MCF 10A (cell line): ENCODE results near the gene ANKH. TPM values are rescaled to one million over a fixed set of nuclear protein-coding genes. Genes with fewer than 3 reads are reported as not detected.

Source experiments
- BruUV-seq: library from RNA; stranded (reverse); fragments of 400-500 nt; replicated peaks from 2 replicates; lab custom pipeline; 2021; lab: Mats Ljungman, UMichigan
- CTCF ChIA-PET: fragments of 300-600 bp; sonication (Branson Sonifier 250); formaldehyde crosslinking; extraction: SDS; loops from one replicate; lab custom pipeline; 2021; ENCODE audit warnings: antibody characterized with exemption, inconsistent platforms; lab: Yijun Ruan, JAX
- POLR2A ChIA-PET: fragments of 300-600, 350-650 bp; sonication (Branson Sonifier 250); formaldehyde crosslinking; extraction: SDS; loops from one replicate; lab custom pipeline; 2020; ENCODE audit warnings: antibody characterized with exemption, inconsistent platforms; lab: Yijun Ruan, JAX
- DNase-seq: peaks from one replicate; pipeline ENCODE4 v3.0.0-alpha.2; 2018; ENCODE audit not compliant: unreplicated experiment
- H3K27ac Mint-ChIP-seq: one replicate; pipeline ENCODE4 v1.8.0; 2022; ENCODE audit warnings: mild to moderate bottlenecking, low read depth, mixed read lengths; ENCODE audit not compliant: unreplicated experiment
- H3K27me3 Mint-ChIP-seq: one replicate; pipeline ENCODE4 v1.8.0; 2022; ENCODE audit warnings: mixed read lengths; ENCODE audit not compliant: insufficient read depth, unreplicated experiment
- H3K36me3 Mint-ChIP-seq: one replicate; pipeline ENCODE4 v1.8.0; 2022; ENCODE audit warnings: mild to moderate bottlenecking, moderate library complexity, mixed read lengths; ENCODE audit not compliant: insufficient read depth, unreplicated experiment
- H3K4me1 Mint-ChIP-seq: one replicate; pipeline ENCODE4 v1.8.0; 2022; ENCODE audit warnings: mixed read lengths; ENCODE audit not compliant: insufficient read depth, unreplicated experiment
- H3K4me3 Mint-ChIP-seq: one replicate; pipeline ENCODE4 v1.8.0; 2022; ENCODE audit warnings: mild to moderate bottlenecking, moderate library complexity, mixed read lengths; ENCODE audit not compliant: unreplicated experiment
- H3K9me3 Mint-ChIP-seq: one replicate; pipeline ENCODE4 v1.8.0; 2022; ENCODE audit warnings: mixed read lengths; ENCODE audit not compliant: unreplicated experiment
- CTCF ChIP-seq: fragments of 200-600 bp; IDR thresholded peaks from one replicate; pipeline ENCODE4 v1.8.0; 2022; ENCODE audit warnings: antibody characterized with exemption, mild to moderate bottlenecking; ENCODE audit not compliant: unreplicated experiment
- intact Hi-C: fragments of 100-400 bp; cut with micrococcal nuclease; formaldehyde crosslinking; loops from 2 replicates; pipeline ENCODE4 v1.14.1; 2022
- total RNA-seq: library from RNA; stranded (reverse); gene quantifications from 2 replicates; pipeline ENCODE4 v1.2.3, GENCODE V29; 2022

The ANKH gene
- total RNA-seq, 1 experiment from 2014 or later: 65.7 TPM

DNA sequence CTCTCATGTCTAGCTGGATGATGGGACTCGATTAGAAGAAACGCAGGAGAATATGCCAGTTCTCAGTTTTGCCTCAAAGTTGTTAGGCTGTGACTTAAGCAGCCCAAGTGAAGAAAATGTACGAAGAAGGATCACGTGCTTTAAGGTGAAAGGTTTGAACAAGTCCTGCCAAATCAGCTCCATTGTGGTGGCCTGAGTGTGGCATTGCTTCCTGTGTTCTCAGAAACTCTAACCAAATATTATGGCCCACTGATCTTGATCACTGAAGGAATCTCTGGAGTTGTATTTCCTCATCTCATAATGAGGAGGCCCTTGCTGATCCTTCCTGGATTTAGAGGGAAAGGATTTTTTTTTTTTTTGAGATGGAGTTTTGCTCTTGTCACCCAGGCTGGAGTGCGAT is 163.0 kb downstream of the ANKH start:
- H3K9me3 Mint-ChIP-seq: no peaks in the 10 kb centered on the region
- no peak for TF ChIP-seq CTCF
- peaks cover 8% of the 10 kb centered on the region for H3K4me1 Mint-ChIP-seq
- intact Hi-C loops: no loop called here
- no peaks in the 10 kb centered on the region for H3K27me3 Mint-ChIP-seq
- ChIA-PET CTCF (interaction anchor here (0.7 to 1.0 kb wide), 5 partner anchors 18 to 248 kb away, joined by 3 to 5 read pairs (median 3); no protein-coding TSS in a partner anchor), POLR2A (interaction anchor here (0.5 to 1.5 kb wide), 4 partner anchors 12 to 398 kb away, joined by 4 to 7 read pairs (median 4); no protein-coding TSS in a partner anchor)
- H3K4me3 Mint-ChIP-seq: no peak overlapping the region
- no peak for DNase-seq
- no peak overlapping the region for H3K27ac Mint-ChIP-seq
- H3K36me3 Mint-ChIP-seq: peaks cover 75% of the 10 kb centered on the region
- no TSS peak for BruUV-seq

GRCh38 chr5:14707811-14708390 is 163.7 kb downstream of the ANKH start:
- no TSS peak for BruUV-seq
- Mint-ChIP-seq H3K27ac (no peak overlapping the region), H3K36me3 (peaks cover 68% of the 10 kb centered on the region), H3K4me3 (no peak overlapping the region), H3K27me3 (no peaks in the 10 kb centered on the region), H3K4me1 (peaks cover 10% of the 10 kb centered on the region), H3K9me3 (no peaks in the 10 kb centered on the region)
- no peak for DNase-seq
- POLR2A ChIA-PET: interaction anchor here (0.5 to 1.5 kb wide), 4 partner anchors 12 to 551 kb away, joined by 3 to 7 read pairs (median 4); no protein-coding TSS in a partner anchor
- CTCF ChIA-PET: interaction anchor here (0.7 to 1.5 kb wide), 7 partner anchors 13 to 307 kb away, joined by 3 to 5 read pairs (median 4); no protein-coding TSS in a partner anchor
- no peak for TF ChIP-seq CTCF
- intact Hi-C loops: no loop called here

DNA sequence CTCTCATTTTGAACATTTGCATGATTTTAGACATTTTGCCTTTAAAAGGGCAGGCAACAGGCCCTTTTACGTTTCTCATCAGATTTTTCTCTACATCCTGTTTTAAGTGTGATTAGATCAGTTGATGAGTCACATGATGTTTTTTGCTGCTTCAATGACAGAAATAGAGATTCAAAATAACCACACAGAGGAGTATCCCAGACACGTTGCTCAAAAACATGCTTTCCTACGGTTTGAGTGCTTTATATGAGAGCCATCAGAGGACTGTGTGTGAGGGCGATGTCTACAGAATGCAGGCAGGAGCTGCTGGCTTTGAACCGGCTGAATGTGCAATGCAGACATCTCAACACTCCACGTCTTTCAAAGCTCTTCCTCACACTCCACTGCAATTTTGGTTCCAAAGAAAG is 165.0 kb downstream of the ANKH start:
- no peak for DNase-seq
- CTCF ChIA-PET: interaction anchor here (0.7 to 2.7 kb wide), 8 partner anchors 15 to 313 kb away, joined by 3 to 17 read pairs (median 3); no protein-coding TSS in a partner anchor
- TF ChIP-seq CTCF: no peak
- BruUV-seq: no TSS peak
- peaks cover 59% of the 10 kb centered on the region for H3K36me3 Mint-ChIP-seq
- no peaks in the 10 kb centered on the region for H3K9me3 Mint-ChIP-seq
- H3K27ac Mint-ChIP-seq: peak overlapping the region; percentile 52
- no peaks in the 10 kb centered on the region for H3K27me3 Mint-ChIP-seq
- H3K4me1 Mint-ChIP-seq: peaks cover 20% of the 10 kb centered on the region
- intact Hi-C loops: no loop called here
- POLR2A ChIA-PET: no interaction called here
- no peak overlapping the region for H3K4me3 Mint-ChIP-seq

GRCh38 chr5:14705556-14705955 is 166.0 kb downstream of the ANKH start:
- Mint-ChIP-seq H3K27me3 (no peaks in the 10 kb centered on the region), H3K4me3 (no peak overlapping the region), H3K27ac (no peak overlapping the region), H3K4me1 (peaks cover 21% of the 10 kb centered on the region), H3K9me3 (no peaks in the 10 kb centered on the region), H3K36me3 (peaks cover 59% of the 10 kb centered on the region)
- TF ChIP-seq CTCF: no peak
- intact Hi-C loops: no loop called here
- BruUV-seq: no TSS peak
- no peak for DNase-seq
- ChIA-PET POLR2A (interaction anchor here (1.2 kb wide), 1 partner anchor 20 kb away, joined by 3 read pairs; no protein-coding TSS in a partner anchor), CTCF (interaction anchor here (0.9 to 2.7 kb wide), 4 partner anchors 15 to 22 kb away, joined by 3 to 17 read pairs (median 10); no protein-coding TSS in a partner anchor)
